ES-I3 (cell line): Measurements from ENCODE around the gene P4HTM.

Experiments used
- H3K36me3 ChIP-seq: 2 replicates; pipeline ENCODE4 v1.6.1; 2013; ENCODE audit warnings: mild to moderate bottlenecking, low read length, control low read depth, moderate library complexity; ENCODE audit not compliant: insufficient read depth
- H3K4me1 ChIP-seq: 2 replicates; pipeline ENCODE4 v1.6.1; 2013; ENCODE audit warnings: mild to moderate bottlenecking, control low read depth, low read length; ENCODE audit not compliant: insufficient read depth
- H3K9ac ChIP-seq: 2 replicates; pipeline ENCODE4 v1.6.1; 2013; ENCODE audit warnings: low read depth, mild to moderate bottlenecking, low read length, moderate library complexity
- H3K9me3 ChIP-seq: 2 replicates; pipeline ENCODE4 v1.6.1; 2013; ENCODE audit warnings: mild to moderate bottlenecking, low read length, moderate library complexity; ENCODE audit not compliant: control insufficient read depth, insufficient read depth

The P4HTM gene, protein sequence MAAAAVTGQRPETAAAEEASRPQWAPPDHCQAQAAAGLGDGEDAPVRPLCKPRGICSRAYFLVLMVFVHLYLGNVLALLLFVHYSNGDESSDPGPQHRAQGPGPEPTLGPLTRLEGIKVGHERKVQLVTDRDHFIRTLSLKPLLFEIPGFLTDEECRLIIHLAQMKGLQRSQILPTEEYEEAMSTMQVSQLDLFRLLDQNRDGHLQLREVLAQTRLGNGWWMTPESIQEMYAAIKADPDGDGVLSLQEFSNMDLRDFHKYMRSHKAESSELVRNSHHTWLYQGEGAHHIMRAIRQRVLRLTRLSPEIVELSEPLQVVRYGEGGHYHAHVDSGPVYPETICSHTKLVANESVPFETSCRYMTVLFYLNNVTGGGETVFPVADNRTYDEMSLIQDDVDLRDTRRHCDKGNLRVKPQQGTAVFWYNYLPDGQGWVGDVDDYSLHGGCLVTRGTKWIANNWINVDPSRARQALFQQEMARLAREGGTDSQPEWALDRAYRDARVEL

DNA sequence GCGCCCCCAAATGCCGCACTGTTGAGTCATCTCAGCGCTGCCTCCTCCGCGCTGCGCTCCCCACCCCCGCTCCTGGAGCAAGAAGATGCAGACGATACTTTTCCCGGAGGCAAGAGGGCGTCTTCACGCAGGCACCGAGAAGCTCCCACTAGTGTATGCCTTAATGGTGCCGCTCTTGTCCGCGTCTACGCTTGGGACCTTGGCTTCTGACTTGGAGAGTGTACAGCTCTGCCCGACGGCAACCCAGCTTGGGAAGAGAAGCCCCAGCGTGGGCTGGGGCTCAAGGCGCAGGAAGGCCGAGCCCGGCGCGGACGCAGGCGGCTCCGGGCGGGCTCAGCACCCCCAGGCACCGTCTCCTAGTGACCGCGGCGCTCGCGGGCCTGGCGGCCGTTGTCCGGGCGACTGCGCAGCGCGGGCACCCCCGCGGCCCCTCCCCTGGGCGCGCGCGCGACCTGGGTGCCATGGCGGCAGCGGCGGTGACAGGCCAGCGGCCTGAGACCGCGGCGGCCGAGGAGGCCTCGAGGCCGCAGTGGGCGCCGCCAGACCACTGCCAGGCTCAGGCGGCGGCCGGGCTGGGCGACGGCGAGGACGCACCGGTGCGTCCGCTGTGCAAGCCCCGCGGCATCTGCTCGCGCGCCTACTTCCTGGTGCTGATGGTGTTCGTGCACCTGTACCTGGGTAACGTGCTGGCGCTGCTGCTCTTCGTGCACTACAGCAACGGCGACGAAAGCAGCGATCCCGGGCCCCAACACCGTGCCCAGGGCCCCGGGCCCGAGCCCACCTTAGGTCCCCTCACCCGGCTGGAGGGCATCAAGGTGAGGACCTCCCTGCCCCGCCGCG lies at the start of gene P4HTM:
P4HTM (plus strand) TSS at position 446 of the 840 bp plus-strand sequence; CDS start at position 462, 16 bp downstream.
- Histone ChIP-seq H3K9ac (peak within 1 kb of the TSS; percentile 88), H3K4me1 (peaks cover 3% of the 10 kb centered on the region), H3K36me3 (peaks cover 7% of the 10 kb centered on the region)

DNA sequence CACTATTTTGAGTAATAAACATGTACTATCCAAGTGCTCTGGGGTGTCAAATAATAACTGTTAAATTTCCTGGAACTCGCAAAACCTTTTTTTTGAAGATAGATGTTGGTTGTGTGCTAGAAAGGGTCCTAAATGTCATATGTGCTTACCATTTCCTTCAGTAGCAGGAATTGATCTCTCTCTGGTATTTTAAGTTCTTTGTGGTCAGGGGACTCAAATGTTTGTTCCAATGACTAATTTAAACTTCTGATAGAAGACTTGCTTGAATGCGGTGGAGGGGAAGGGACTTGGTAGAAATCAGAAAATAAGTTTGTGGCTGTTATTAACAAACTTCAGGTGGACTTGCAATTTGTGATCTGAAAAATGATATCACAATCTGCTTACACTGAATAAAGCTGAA lies 44.6 kb upstream of the P4HTM start:
- H3K9ac ChIP-seq = no peak overlapping the region
- H3K9me3 ChIP-seq = no peaks in the 10 kb centered on the region
- peaks cover 13% of the 10 kb centered on the region; the same call in 1 of the 2 replicates for H3K36me3 ChIP-seq
- H3K4me1 ChIP-seq = no peaks in the 10 kb centered on the region

More for the DNA sequence above, at the start of gene P4HTM:
- H3K9me3 ChIP-seq = no peaks in the 10 kb centered on the region

DNA sequence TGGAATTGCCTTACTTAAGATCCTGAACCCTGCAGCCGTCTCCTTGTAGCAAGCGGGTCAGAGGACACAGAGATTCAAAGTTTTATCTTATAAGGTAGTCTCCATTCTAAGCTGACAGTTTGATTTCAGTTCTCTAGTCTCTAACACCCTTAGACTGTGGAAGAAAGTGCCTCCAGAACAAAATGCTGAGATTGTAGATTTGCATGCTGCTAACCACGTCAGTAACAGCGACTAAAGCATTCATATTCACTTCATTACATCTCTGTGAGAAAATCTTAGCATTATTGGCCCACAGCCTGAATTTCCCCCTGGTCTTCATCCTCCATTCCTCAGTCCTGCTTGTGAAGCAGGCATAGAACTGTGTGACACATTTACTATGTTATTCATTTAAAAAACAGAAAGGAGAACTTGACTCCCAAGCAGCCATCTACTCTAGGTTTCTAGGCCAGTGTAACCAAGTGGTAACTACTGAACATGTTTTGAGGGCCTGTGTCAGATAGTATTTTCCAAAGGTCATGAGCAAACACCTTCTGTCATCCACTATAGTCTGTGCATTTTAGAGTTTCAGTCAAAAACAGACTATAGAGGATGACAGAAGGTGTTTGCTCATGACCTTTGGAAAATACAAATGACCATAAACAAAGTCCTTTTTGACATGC lies 44.0 kb upstream of the P4HTM start:
- H3K9ac ChIP-seq = no peak overlapping the region
- H3K9me3 ChIP-seq = no peaks in the 10 kb centered on the region
- no peaks in the 10 kb centered on the region for H3K4me1 ChIP-seq
- H3K36me3 ChIP-seq = peaks cover 13% of the 10 kb centered on the region; the same call in 1 of the 2 replicates

DNA sequence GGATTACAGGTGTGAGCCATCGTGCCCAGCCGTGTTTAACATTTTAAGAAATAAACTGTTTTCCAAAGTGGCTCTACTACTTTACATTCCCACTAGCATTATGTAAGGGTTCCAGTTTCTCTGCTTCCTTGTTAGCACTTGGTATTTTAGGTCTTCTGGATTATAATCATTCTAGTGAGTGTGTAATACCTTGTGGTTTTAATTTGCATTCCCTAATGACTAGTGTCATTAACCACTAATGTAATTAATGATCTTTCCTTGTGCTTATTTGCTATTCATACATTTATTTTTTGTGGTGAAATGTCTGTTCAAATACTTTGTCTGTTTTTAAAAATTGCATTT lies 40.7 kb upstream of the P4HTM start:
- Histone ChIP-seq H3K36me3 (peaks cover 8% of the 10 kb centered on the region; the same call in 1 of the 2 replicates), H3K9me3 (no peaks in the 10 kb centered on the region), H3K9ac (no peak overlapping the region), H3K4me1 (no peaks in the 10 kb centered on the region)

DNA sequence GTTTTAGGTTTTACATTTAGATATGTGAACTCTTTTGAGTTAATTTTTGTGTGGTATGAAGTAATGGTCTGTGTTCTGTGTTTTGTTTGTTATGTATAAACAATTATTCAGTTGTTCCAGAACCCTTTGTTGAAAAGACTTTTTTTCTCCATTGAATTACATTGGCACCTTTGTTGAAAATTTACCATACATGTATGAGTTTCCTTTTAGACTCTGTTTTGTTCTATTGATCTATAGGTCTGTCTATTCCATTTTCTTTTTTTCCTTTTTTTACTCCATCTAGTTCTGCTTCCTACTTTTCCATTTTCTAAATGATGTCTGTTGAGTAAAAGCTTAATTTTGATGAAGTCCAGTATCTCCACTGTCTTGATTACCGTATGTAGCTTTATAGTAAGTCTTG lies 40.0 kb upstream of the P4HTM start:
- peaks cover 8% of the 10 kb centered on the region; the same call in 1 of the 2 replicates for H3K36me3 ChIP-seq
- no peak overlapping the region for H3K9ac ChIP-seq
- no peaks in the 10 kb centered on the region for H3K9me3 ChIP-seq
- no peaks in the 10 kb centered on the region for H3K4me1 ChIP-seq

DNA sequence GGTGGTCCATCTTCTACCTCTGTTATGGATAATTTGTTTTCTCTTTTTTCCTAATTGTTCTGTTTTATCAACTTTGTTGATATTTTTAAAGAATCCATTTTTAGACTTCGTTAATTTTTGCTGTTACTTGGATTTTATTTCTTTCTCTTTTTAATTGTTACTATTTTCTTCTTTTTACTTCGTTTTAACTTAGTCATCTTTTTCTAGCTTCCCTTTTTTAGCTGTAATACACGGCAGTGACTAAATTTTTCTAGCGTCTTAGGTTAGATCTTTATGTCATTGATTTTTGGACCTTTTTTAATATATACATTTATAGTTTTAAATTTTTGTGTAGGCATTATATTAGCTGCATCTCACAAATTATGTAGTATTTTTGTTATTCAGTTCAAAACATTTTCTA lies 38.3 kb upstream of the P4HTM start:
- H3K36me3 ChIP-seq = no peaks in the 10 kb centered on the region; the same call in none of the 2 replicates
- no peaks in the 10 kb centered on the region for H3K4me1 ChIP-seq
- H3K9me3 ChIP-seq = no peaks in the 10 kb centered on the region
- H3K9ac ChIP-seq = no peak overlapping the region

DNA sequence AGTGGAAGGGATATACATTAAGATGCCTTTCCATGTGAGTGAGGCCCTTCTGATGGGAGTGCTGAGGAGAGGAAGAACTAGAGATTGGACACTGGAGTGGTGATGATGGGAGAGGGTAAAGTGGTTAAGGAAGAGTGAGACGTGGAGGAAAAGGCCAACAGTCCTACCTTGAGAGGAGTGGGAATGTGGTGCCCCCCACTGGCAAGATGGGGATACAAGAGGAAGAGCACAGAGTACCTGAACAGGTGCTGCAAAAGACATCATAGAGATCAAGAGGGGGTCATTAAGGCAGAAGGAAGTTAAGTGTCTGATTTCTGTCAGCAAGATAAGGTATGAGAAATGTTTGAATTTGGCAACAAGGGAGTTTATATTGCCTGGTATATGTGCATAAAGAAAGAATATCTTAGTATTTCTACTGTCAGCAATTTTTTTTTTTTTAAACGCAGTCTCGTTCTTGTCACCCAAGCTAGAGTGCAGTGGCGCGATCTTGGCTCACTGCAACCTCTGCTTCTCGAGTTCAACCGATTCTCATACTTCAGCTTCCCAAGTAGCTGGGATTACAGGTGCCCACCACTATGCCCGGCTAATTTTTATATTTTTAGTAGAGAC lies 37.4 kb upstream of the P4HTM start:
- no peak overlapping the region for H3K9ac ChIP-seq

DNA sequence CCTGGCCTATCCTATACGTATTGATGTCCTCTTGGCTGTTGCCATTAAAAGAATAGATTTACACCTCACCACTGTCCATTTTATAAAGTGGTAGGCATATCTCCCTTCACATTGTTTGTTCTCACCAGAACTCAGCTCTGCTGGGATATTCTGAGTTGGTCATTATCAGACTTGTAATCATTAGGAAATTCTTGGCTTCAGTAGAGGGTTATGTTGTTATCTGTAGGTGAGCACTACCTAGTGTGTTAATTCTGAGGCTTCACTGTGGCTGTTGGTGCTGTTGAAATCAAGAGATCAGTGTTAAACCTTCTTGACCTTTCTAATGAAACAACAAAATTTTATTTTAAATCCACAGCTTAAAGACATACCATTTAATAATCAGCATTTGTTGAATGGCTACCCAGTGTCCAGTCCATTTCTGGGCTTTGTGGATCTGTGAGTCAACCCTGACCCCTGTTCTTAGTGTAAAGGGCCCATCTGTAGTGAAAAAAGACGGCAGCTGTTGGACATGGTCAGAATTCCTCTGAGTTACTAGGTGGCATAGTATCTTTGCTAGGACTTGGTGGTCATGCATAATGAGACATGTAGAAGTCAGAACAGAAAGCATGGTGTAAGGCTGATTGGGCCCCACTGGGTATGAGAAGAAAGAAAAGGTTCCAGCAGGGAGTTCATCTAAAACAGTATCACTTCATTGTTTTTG lies 32.9 kb upstream of the P4HTM start:
- Histone ChIP-seq H3K9me3 (no peaks in the 10 kb centered on the region), H3K36me3 (no peaks in the 10 kb centered on the region; the same call in none of the 2 replicates), H3K9ac (no peak overlapping the region), H3K4me1 (peaks cover 3% of the 10 kb centered on the region; the same call in 1 of the 2 replicates)

More for the DNA sequence above, 37.4 kb upstream of the P4HTM start:
- H3K36me3 ChIP-seq = no peaks in the 10 kb centered on the region; the same call in none of the 2 replicates
- H3K9me3 ChIP-seq = no peaks in the 10 kb centered on the region
- no peaks in the 10 kb centered on the region for H3K4me1 ChIP-seq

DNA sequence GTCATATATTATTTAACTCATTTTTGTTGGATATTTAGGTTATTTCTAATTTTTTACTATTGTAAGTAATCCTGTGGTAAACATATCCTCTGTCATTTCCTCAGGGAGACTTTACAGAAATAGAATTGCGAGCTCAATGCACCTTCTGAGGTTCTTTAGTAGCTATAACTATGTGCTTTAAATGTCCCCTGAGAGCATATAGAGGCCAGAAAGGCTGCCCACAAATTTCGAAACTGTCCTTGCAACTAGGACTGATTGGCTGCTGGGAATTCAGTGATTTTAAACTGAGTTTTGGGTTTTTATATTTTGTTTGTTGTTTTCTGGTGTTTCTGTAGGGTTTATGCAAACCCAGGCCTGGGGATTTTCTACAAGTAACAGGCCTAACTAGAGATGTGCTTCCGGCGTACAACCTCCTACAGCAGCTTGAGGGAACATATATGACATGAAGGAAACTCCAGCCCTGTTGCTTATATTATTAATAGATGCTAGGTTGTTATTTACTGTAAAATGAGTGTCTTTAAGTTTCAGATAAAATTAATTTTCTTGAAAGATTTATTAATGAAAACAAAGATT lies 29.1 kb upstream of the P4HTM start:
- Histone ChIP-seq H3K9me3 (no peaks in the 10 kb centered on the region), H3K4me1 (peaks cover 15% of the 10 kb centered on the region), H3K9ac (no peak overlapping the region), H3K36me3 (no peaks in the 10 kb centered on the region; the same call in 1 of the 2 replicates)

DNA sequence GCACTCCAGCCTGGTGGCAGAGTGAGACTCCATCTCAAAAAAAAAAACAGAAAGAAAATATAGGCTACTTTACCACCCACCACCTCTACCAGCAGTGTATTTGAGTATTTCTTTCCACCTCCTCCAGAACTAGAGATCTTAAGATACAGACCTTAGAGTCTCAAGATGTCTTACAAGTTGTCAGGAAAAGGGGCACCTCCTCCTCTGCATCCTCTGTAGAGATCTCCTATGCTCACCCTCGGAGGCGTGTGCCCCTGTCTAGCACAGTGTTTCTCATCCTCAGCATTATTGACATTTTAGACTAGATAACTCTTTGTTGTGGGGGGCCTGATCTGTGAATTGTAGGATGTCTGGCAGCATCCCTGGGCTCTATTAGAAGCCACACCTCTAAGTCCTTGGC lies 27.7 kb upstream of the P4HTM start:
- Histone ChIP-seq H3K9me3 (no peaks in the 10 kb centered on the region), H3K4me1 (peaks cover 15% of the 10 kb centered on the region), H3K9ac (no peak overlapping the region), H3K36me3 (peaks cover 5% of the 10 kb centered on the region)

DNA sequence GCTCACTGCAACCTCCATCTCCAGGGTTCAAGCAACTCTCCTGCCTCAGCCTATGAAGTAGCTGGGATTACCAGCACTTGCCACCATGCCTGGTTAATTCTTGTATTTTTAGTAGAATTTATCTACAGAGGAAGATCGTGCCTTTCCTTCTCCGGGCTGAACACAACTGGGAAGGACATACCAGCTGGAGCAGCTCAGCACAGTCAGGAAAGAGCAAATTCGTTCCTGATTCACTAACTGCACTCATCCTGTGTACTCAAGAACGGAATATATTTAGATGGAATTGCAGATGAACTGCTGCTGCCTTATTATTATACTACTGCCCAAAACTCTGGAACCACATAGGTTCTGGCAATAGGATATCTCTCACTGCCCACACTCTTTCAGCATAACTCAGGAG lies 27.1 kb upstream of the P4HTM start:
- peaks cover 15% of the 10 kb centered on the region for H3K4me1 ChIP-seq

DNA sequence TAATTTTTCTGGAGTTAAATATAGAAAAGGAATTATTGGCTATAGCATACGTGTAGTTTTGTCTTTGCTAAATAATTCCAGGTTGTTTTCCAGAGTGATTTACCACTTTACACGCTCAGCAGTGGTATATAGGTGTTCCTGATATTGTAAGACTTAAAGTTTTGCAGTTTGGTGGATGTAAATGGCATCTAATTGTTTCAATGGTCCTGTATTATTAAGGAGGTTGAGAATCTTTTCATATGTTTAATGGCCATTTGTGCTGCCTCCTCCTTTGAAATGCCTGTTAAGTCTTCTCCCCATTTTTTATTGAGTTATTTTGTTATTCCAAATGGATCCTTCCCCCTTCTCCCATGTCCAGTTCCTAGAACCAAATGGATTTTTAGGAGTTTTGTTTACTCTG lies 26.4 kb upstream of the P4HTM start:
- H3K36me3 ChIP-seq = peaks cover 11% of the 10 kb centered on the region
- peaks cover 15% of the 10 kb centered on the region for H3K4me1 ChIP-seq
- H3K9me3 ChIP-seq = no peaks in the 10 kb centered on the region
- H3K9ac ChIP-seq = no peak overlapping the region

More for the DNA sequence above, 27.1 kb upstream of the P4HTM start:
- Histone ChIP-seq H3K9ac (no peak overlapping the region), H3K36me3 (peaks cover 11% of the 10 kb centered on the region), H3K9me3 (no peaks in the 10 kb centered on the region)

DNA sequence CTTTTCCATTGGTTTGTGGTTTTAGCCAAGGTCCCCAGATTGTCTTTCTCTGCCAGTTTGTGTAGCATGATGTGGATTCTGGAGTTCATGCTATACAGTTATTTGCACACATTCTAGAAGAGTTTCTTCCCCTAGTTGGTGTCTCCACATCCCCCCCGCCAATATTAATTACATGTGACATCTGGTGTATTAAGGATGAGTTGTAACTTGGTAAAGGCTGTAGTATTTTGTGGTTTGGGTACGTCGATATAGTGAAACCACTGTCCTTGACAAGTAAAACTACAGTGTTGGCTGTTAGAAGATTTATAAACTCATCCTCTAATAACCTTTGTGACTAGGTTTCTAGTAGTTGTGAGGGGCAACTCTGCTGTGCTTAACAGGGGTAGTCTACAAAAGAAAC lies 23.7 kb upstream of the P4HTM start:
- Histone ChIP-seq H3K36me3 (peaks cover 26% of the 10 kb centered on the region), H3K4me1 (peaks cover 15% of the 10 kb centered on the region), H3K9ac (no peak overlapping the region), H3K9me3 (no peaks in the 10 kb centered on the region)
